ENCODE data around the gene GATA2. TPM values are rescaled to one million over a fixed set of nuclear protein-coding genes. Genes with fewer than 3 reads are reported as not detected.

GATA2 gene
- polyA plus RNA-seq, 3 donors: 0.07 to 0.36 TPM; not detected in 1

- Mint-ChIP-seq H3K36me3 (no peaks in the 10 kb centered on the region), H3K4me3 (no peak overlapping the region), H3K9me3 (peaks cover 0 to 2% (median 0%) of the 10 kb centered on the region in 7 donors), H3K27me3 (ENCODE audit: low read depth in 3 of 3) (peaks cover 10 to 28% (median 20%) of the 10 kb centered on the region in 3 donors), H3K27ac (no peak overlapping the region), H3K4me1 (no peaks in the 10 kb centered on the region)
- no peaks in the 10 kb centered on the region for H4K20me1 ChIP-seq (ENCODE audit: insufficient read depth, low read length)
- H3K4me2 ChIP-seq (replicated peaks; ENCODE audit: extremely low read depth, low read length, poor library complexity, severe bottlenecking): no peak overlapping the region
- no peaks in the 10 kb centered on the region for H3K27me3 ChIP-seq (ENCODE audit: control insufficient read depth in 2 of 2, insufficient read depth in 2 of 2, low read length in 2 of 2)
- no peaks in the 10 kb centered on the region for H3K9me3 ChIP-seq (replicated peaks in 1 of 2; ENCODE audit: control insufficient read depth in 1 of 2, insufficient read depth in 1 of 2, low read length in 2 of 2)
- no peak for DNase-seq
- H3K27ac ChIP-seq (ENCODE audit: low read depth in 1 of 2, low read length in 2 of 2): no peak overlapping the region
- no peaks in the 10 kb centered on the region for H3K4me1 ChIP-seq (ENCODE audit: control insufficient read depth in 1 of 2, insufficient read depth in 2 of 2, low read length in 2 of 2)
- intact Hi-C loops (cut with micrococcal nuclease): no loop called here
- no peak overlapping the region for H3K9ac ChIP-seq (ENCODE audit: insufficient read depth, low read length, poor library complexity, severe bottlenecking)
- H3K4me3 ChIP-seq (replicated peaks in 1 of 3; ENCODE audit: low read depth in 2 of 3, low read length in 3 of 3): no peak overlapping the region
- H2AFZ ChIP-seq (ENCODE audit: insufficient read depth, low read depth, low read length, poor library complexity, severe bottlenecking): no peak overlapping the region
- 95% methylated on average over 6 of the region's 6 CpGs for WGBS (ENCODE audit: insufficient coverage)
- no peak for TF ChIP-seq CTCF (IDR thresholded peaks at IDR 0.05)
- H3K79me2 ChIP-seq (ENCODE audit: insufficient read depth, low read length): no peaks in the 10 kb centered on the region
- H3K36me3 ChIP-seq (replicated peaks in 1 of 2; ENCODE audit: control insufficient read depth in 1 of 2, insufficient read depth in 2 of 2, low read length in 2 of 2): no peaks in the 10 kb centered on the region
These were observed 23.4 kb downstream of the GATA2 start for GRCh38 chr3:128469556-128469955.

- Histone ChIP-seq H4K20me1 (ENCODE audit: insufficient read depth, low read length) (no peaks in the 10 kb centered on the region), H3K36me3 (replicated peaks in 1 of 2; ENCODE audit: control insufficient read depth in 1 of 2, insufficient read depth in 2 of 2, low read length in 2 of 2) (no peaks in the 10 kb centered on the region), H3K4me3 (replicated peaks in 1 of 3; ENCODE audit: low read depth in 2 of 3, low read length in 3 of 3) (no peak overlapping the region), H3K27ac (ENCODE audit: low read depth in 1 of 2, low read length in 2 of 2) (no peak overlapping the region), H3K4me2 (replicated peaks; ENCODE audit: extremely low read depth, low read length, poor library complexity, severe bottlenecking) (no peak overlapping the region), H3K79me2 (ENCODE audit: insufficient read depth, low read length) (no peaks in the 10 kb centered on the region), H3K27me3 (ENCODE audit: control insufficient read depth in 2 of 2, insufficient read depth in 2 of 2, low read length in 2 of 2) (no peaks in the 10 kb centered on the region), H3K4me1 (ENCODE audit: control insufficient read depth in 1 of 2, insufficient read depth in 2 of 2, low read length in 2 of 2) (no peaks in the 10 kb centered on the region), H3K9ac (ENCODE audit: insufficient read depth, low read length, poor library complexity, severe bottlenecking) (no peak overlapping the region), H2AFZ (ENCODE audit: insufficient read depth, low read depth, low read length, poor library complexity, severe bottlenecking) (no peak overlapping the region), H3K9me3 (replicated peaks in 1 of 2; ENCODE audit: control insufficient read depth in 1 of 2, insufficient read depth in 1 of 2, low read length in 2 of 2) (no peaks in the 10 kb centered on the region)
- 71% methylated on average over 10 of the region's 10 CpGs for WGBS (ENCODE audit: insufficient coverage)
- DNase-seq: no peak
- intact Hi-C loops (cut with micrococcal nuclease): no loop called here
- Mint-ChIP-seq H3K27ac (no peak overlapping the region), H3K9me3 (peaks cover 0 to 2% (median 0%) of the 10 kb centered on the region in 7 donors), H3K4me3 (no peak overlapping the region), H3K36me3 (no peaks in the 10 kb centered on the region), H3K4me1 (no peaks in the 10 kb centered on the region), H3K27me3 (ENCODE audit: low read depth in 3 of 3) (peaks cover 10 to 27% (median 20%) of the 10 kb centered on the region in 3 donors)
- no peak for TF ChIP-seq CTCF (IDR thresholded peaks at IDR 0.05)
These were observed 24.0 kb downstream of the GATA2 start for GRCh38 chr3:128468791-128469527.

All from CD14-positive monocyte (primary cell).